AG09309 (cell line): Measurements from ENCODE around the gene PLA2G2D.

Source experiments
- DNase-seq: peaks from one replicate; pipeline ENCODE4 v3.0.0-alpha.2; 2010; ENCODE audit warnings: low read depth
- H3K4me3 ChIP-seq: 2 replicates; pipeline ENCODE4 v1.5.1; 2011; ENCODE audit warnings: mild to moderate bottlenecking, low read depth, low read length, moderate library complexity; ENCODE audit not compliant: control insufficient read depth
- CTCF ChIP-seq: IDR thresholded peaks from 2 replicates; pipeline ENCODE4 v1.5.1; 2011; ENCODE audit warnings: mild to moderate bottlenecking, low read depth, low read length, inconsistent platforms; ENCODE audit not compliant: insufficient read depth, control insufficient read depth; ENCODE audit errors: missing control alignments

The PLA2G2D gene

GRCh38 chr1:20115916-20116315, 3.4 kb downstream of the PLA2G2D start:
- TF ChIP-seq CTCF: no peak
- no peak overlapping the region for H3K4me3 ChIP-seq
- DNase-seq: no peak

GRCh38 chr1:20115479-20115878, 3.9 kb downstream of the PLA2G2D start:
- DNase-seq: no peak
- TF ChIP-seq CTCF: no peak
- H3K4me3 ChIP-seq: no peak overlapping the region

- no peak for TF ChIP-seq CTCF
- H3K4me3 ChIP-seq: no peak overlapping the region
- no peak for DNase-seq
Measured at GRCh38 chr1:20114021-20114648, 5.2 kb downstream of the PLA2G2D start.

- TF ChIP-seq CTCF: no peak
- no peak for DNase-seq
- no peak overlapping the region for H3K4me3 ChIP-seq
Measured at GRCh38 chr1:20112279-20113000, 6.9 kb downstream of the PLA2G2D start.

GRCh38 chr1:20111452-20111851, 7.9 kb downstream of the PLA2G2D start:
- DNase-seq: no peak

GRCh38 chr1:20110679-20111078, 8.7 kb downstream of the PLA2G2D start:
- no peak for TF ChIP-seq CTCF
- no peak overlapping the region for H3K4me3 ChIP-seq
- peak; percentile 45 for DNase-seq

More at GRCh38 chr1:20111452-20111851, 7.9 kb downstream of the PLA2G2D start:
- no peak overlapping the region for H3K4me3 ChIP-seq
- no peak for TF ChIP-seq CTCF
